ENCODE results near the gene CD79B. TPM values are rescaled to one million over a fixed set of nuclear protein-coding genes. Genes with fewer than 3 reads are reported as not detected.
"Not testable (repeated sequence)": the region's sequence is repeated elsewhere in the genome, so short reads cannot be mapped to it uniquely, and the experiment has no call there.

The CD79B gene
- polyA plus RNA-seq, 1 donor from 2014 or later = not detected

DNA sequence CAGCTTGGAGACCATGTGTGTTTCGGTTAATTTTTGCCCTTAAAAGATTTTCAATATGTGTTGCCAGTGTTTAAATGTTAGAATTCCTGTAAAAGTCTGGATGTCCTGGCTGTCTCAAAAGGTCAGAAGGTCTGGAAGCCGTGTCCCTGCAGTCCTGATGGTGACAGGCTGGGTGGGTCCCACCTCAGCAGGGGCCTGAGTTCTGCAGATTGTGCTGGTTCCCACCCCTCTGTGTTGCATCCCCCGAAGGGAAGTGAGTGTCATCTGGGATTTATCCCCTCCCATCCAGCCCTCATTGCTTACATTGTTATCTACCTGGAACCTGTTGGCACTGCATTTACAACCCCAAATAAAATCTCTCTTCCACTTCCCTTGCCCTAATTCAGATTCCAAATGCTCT, 38.1 kb downstream of the CD79B start:
- not testable (repeated sequence) for H3F3A ChIP-seq (ENCODE audit: insufficient read depth, low read length, poor library complexity, severe bottlenecking); H3K4me2 ChIP-seq (ENCODE audit: low read length); H3K9me2 ChIP-seq (ENCODE audit: insufficient read depth, low read length); H3K27ac ChIP-seq (ENCODE audit: low read length); H3K27me3 ChIP-seq (ENCODE audit: insufficient read depth, low read depth, low read length); H2AFZ ChIP-seq (ENCODE audit: low read depth, low read length); H4K20me1 ChIP-seq (ENCODE audit: insufficient read depth); H3K4me3 ChIP-seq (ENCODE audit: low read length); H3K9ac ChIP-seq (ENCODE audit: low read length); H3K9me3 ChIP-seq (ENCODE audit: low read length); H3K79me2 ChIP-seq (replicated peaks; ENCODE audit: insufficient read depth, low read length); H3K36me3 ChIP-seq (ENCODE audit: insufficient read depth, low read length)

DNA sequence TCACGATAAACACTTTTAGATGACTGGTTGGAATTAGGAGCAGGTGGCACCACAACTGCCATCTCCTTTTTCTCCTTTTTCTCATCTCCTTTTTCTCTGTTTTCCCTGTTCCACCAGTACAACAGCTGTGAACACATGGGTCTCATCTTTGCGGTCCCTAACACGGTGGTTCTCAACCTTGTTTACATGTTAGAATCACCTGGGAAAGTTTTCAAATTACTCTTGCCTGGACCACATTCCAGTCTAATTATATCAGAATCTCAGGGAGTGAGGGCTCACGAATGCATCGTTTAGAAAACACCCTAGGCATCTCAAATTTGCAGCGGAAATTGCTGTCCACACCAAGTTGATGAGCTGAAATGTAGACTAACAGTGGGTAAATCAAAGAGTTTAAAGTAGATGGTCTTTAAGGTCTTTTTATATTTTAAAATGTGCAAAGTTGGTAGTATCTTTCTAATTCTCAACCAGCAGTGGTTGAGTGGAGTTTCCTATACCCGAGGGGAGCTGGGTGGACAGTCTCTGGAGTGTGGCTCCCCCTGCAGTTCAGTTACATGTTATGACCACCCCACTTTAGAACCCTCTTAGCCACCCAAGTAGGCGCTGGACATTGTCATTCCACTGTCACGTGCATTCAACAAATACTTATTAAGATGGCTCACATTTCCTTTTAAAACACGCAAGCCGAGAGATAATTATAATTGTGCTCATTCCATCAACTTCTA, 39.7 kb downstream of the CD79B start:
- not testable (repeated sequence) for H3K36me3 ChIP-seq (ENCODE audit: insufficient read depth, low read length); H3F3A ChIP-seq (ENCODE audit: insufficient read depth, low read length, poor library complexity, severe bottlenecking); H3K4me2 ChIP-seq (ENCODE audit: low read length); H3K9me2 ChIP-seq (ENCODE audit: insufficient read depth, low read length); H3K27me3 ChIP-seq (ENCODE audit: insufficient read depth, low read depth, low read length); H4K20me1 ChIP-seq (ENCODE audit: insufficient read depth); H3K27ac ChIP-seq (ENCODE audit: low read length); H3K4me3 ChIP-seq (ENCODE audit: low read length); H2AFZ ChIP-seq (ENCODE audit: low read depth, low read length); H3K9ac ChIP-seq (ENCODE audit: low read length); H3K9me3 ChIP-seq (ENCODE audit: low read length); H3K79me2 ChIP-seq (replicated peaks; ENCODE audit: insufficient read depth, low read length)

- H3K9me3 ChIP-seq (ENCODE audit: low read length); H3K9me2 ChIP-seq (ENCODE audit: insufficient read depth, low read length); H3K4me2 ChIP-seq (ENCODE audit: low read length); H3K79me2 ChIP-seq (replicated peaks; ENCODE audit: insufficient read depth, low read length); H2AFZ ChIP-seq (ENCODE audit: low read depth, low read length); H3F3A ChIP-seq (ENCODE audit: insufficient read depth, low read length, poor library complexity, severe bottlenecking); H3K27ac ChIP-seq (ENCODE audit: low read length); H3K36me3 ChIP-seq (ENCODE audit: insufficient read depth, low read length); H4K20me1 ChIP-seq (ENCODE audit: insufficient read depth); H3K9ac ChIP-seq (ENCODE audit: low read length); H3K27me3 ChIP-seq (ENCODE audit: insufficient read depth, low read depth, low read length); H3K4me3 ChIP-seq (ENCODE audit: low read length): not testable (repeated sequence)
- TF ChIP-seq CTCF (IDR thresholded peaks at IDR 0.05; ENCODE audit: poor library complexity, severe bottlenecking) (peak; percentile 44), RAD21 (conservative IDR thresholded peaks at IDR 0.05) (peak; percentile 10), SMC3 (conservative IDR thresholded peaks at IDR 0.05; ENCODE audit: poor library complexity) (peak; percentile 34)
These were observed 42.9 kb downstream of the CD79B start for GRCh38 chr17:63889026-63889848.

DNA sequence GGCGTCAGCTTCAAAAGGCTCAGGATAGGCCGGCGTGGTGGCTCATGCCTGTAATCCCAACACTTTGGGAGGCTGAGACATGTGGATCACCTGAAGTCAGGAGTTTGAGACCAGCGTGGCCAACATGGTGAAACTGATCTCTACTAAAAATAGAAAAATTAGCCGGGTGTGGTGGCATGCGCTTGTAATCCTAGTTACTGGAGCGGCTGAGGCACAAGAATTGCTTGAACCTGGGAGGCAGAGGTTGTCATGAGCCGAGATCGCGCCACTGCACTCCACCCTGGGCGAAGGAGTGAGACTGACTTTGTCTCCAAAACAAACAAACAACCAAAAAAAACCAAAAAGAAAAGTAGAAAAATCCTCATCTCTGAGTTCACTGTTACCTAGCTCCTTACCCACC, 47.0 kb downstream of the CD79B start:
- H3K9me2 ChIP-seq (ENCODE audit: insufficient read depth, low read length); H3K36me3 ChIP-seq (ENCODE audit: insufficient read depth, low read length); H3K27ac ChIP-seq (ENCODE audit: low read length); H3K79me2 ChIP-seq (replicated peaks; ENCODE audit: insufficient read depth, low read length); H3K4me2 ChIP-seq (ENCODE audit: low read length); H3K27me3 ChIP-seq (ENCODE audit: insufficient read depth, low read depth, low read length); H3F3A ChIP-seq (ENCODE audit: insufficient read depth, low read length, poor library complexity, severe bottlenecking); H4K20me1 ChIP-seq (ENCODE audit: insufficient read depth); H3K9ac ChIP-seq (ENCODE audit: low read length); H3K9me3 ChIP-seq (ENCODE audit: low read length); H2AFZ ChIP-seq (ENCODE audit: low read depth, low read length); H3K4me3 ChIP-seq (ENCODE audit: low read length): not testable (repeated sequence)

DNA sequence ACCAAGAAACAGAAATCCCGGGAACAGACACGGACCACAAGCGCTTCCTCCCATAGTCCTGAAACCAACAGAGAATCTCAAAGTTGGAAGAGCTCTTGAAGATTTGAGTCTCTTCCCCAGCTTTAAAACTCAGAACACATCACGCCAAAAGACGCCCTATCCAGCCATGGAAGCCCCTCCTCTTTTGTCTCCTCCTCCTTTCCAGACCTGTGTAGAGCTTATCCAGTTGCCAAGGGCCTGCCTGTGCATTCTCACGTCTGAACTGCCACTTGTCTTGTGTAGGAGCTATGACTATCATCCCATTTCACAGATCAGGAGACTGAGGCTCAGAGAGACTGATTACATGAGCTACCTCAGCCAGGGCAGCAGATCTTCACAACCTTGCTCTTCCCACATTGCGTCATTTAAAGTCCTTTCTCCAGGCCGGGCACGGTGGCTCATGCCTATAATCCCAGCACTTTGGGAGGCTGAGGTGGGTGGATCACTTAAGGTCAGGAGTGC, 49.5 kb downstream of the CD79B start:
- not testable (repeated sequence) for H3F3A ChIP-seq (ENCODE audit: insufficient read depth, low read length, poor library complexity, severe bottlenecking); H3K4me3 ChIP-seq (ENCODE audit: low read length); H3K79me2 ChIP-seq (replicated peaks; ENCODE audit: insufficient read depth, low read length); H3K27me3 ChIP-seq (ENCODE audit: insufficient read depth, low read depth, low read length); H4K20me1 ChIP-seq (ENCODE audit: insufficient read depth); H3K27ac ChIP-seq (ENCODE audit: low read length); H3K4me2 ChIP-seq (ENCODE audit: low read length); H2AFZ ChIP-seq (ENCODE audit: low read depth, low read length); H3K9me2 ChIP-seq (ENCODE audit: insufficient read depth, low read length); H3K36me3 ChIP-seq (ENCODE audit: insufficient read depth, low read length); H3K9ac ChIP-seq (ENCODE audit: low read length); H3K9me3 ChIP-seq (ENCODE audit: low read length)

All from neural cell (in vitro differentiated cells).